Activated naive CD8-positive, alpha-beta T cell treated with anti-CD3 and anti-CD28 coated beads, Interleukin-2, amount 50 U/mL, for 24 hours (primary cell): ENCODE data around the gene TRAF1.

Experiments used
- ATAC-seq: fragments of 150-1000 bp; cut with Tn5 transposase; one replicate; pipeline ENCODE4 v1.10.0; 2021
- DNase-seq: peaks from one replicate; pipeline ENCODE4 v3.0.0; 2021
- H3K27ac Mint-ChIP-seq: one replicate; pipeline ENCODE4 v1.8.0; 2021; ENCODE audit warnings: mild to moderate bottlenecking, mixed read lengths
- H3K27me3 Mint-ChIP-seq: one replicate; pipeline ENCODE4 v1.8.0; 2021; ENCODE audit warnings: mixed read lengths
- H3K36me3 Mint-ChIP-seq: one replicate; pipeline ENCODE4 v1.8.0; 2021; ENCODE audit warnings: low read depth, mixed read lengths
- H3K4me1 Mint-ChIP-seq: one replicate; pipeline ENCODE4 v1.8.0; 2021; ENCODE audit warnings: mixed read lengths
- H3K4me3 Mint-ChIP-seq: one replicate; pipeline ENCODE4 v1.8.0; 2021; ENCODE audit warnings: mild to moderate bottlenecking, moderate library complexity, mixed read lengths
- H3K9me3 Mint-ChIP-seq: one replicate; pipeline ENCODE4 v1.8.0; 2021; ENCODE audit warnings: mixed read lengths

The TRAF1 gene

GRCh38 chr9:120895951-120896350 is 30.6 kb downstream of the TRAF1 start:
- Mint-ChIP-seq H3K9me3 (no peaks in the 10 kb centered on the region), H3K36me3 (peaks cover 16% of the 10 kb centered on the region), H3K27me3 (no peaks in the 10 kb centered on the region), H3K4me3 (no peak overlapping the region), H3K4me1 (peaks cover 93% of the 10 kb centered on the region), H3K27ac (peak overlapping the region; percentile 64)
- no peak for DNase-seq
- no peak for ATAC-seq

DNA sequence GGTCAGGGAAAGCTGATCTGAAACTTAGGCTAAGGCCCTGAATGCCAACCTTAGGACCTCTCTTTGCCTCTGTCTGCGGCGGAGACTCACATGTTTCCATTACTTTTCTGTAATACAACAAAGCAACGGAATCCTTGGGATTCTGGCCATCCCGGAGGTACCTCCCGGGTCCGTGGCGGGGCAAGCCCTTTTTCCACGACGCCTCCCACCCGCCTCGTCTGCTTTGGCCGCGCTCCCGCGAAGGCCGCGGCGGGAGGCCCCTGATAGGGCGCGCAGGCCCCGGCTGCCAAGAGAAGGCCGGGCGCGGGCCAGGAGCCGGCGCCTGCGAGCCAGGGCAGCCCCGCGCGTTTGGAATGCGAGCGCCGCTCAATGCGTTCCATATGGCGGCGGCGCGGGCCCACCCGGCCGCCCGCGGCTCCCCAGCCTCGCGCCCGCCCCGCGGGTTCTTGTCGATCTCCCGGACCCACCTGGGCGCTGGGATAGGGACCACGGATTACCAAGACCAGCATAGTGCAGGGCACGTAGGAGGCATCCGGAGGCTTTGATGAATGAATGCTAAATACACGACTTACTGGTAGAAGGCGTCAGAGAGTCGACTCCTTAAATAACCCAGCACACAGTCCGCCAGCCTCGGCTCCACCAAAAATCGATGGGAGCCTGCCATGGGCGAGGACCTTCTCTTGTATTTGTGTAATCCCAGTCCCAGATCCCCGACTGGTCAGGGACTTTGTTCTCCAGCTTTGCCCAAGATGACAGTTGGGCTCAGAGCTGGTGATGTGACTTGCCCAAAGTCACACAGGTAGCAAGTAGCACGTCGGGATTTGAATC is 32.1 kb downstream of the TRAF1 start:
- Mint-ChIP-seq H3K4me3 (no peak overlapping the region), H3K36me3 (peaks cover 7% of the 10 kb centered on the region), H3K27ac (peak overlapping the region; percentile 92), H3K27me3 (no peaks in the 10 kb centered on the region), H3K4me1 (peaks cover 93% of the 10 kb centered on the region), H3K9me3 (no peaks in the 10 kb centered on the region)
- DNase-seq, result no peak
- ATAC-seq, result no peak

- Mint-ChIP-seq H3K27ac (peak overlapping the region; percentile 92), H3K27me3 (no peaks in the 10 kb centered on the region), H3K4me3 (peak overlapping the region; percentile 73), H3K9me3 (no peaks in the 10 kb centered on the region), H3K4me1 (peaks cover 94% of the 10 kb centered on the region), H3K36me3 (peaks cover 6% of the 10 kb centered on the region)
- DNase-seq (no peak), ATAC-seq (peak; percentile 13)
These were observed 32.8 kb downstream of the TRAF1 start for GRCh38 chr9:120893611-120894307.

- Mint-ChIP-seq H3K27ac (peak overlapping the region; percentile 92), H3K4me1 (peaks cover 94% of the 10 kb centered on the region), H3K9me3 (no peaks in the 10 kb centered on the region), H3K4me3 (peak overlapping the region; percentile 73), H3K36me3 (peaks cover 6% of the 10 kb centered on the region), H3K27me3 (no peaks in the 10 kb centered on the region)
- DNase-seq (peak; percentile 62), ATAC-seq (peak; percentile 51)
These were observed 33.6 kb downstream of the TRAF1 start for GRCh38 chr9:120892748-120893610.

- H3K36me3 Mint-ChIP-seq, result peaks cover 6% of the 10 kb centered on the region
- no peak for DNase-seq
- peaks cover 86% of the 10 kb centered on the region for H3K4me1 Mint-ChIP-seq
- H3K27ac Mint-ChIP-seq, result peak overlapping the region; percentile 92
- peak; percentile 6 for ATAC-seq
- peak overlapping the region; percentile 73 for H3K4me3 Mint-ChIP-seq
- H3K27me3 Mint-ChIP-seq, result no peaks in the 10 kb centered on the region
- H3K9me3 Mint-ChIP-seq, result no peaks in the 10 kb centered on the region
These were observed 34.5 kb downstream of the TRAF1 start for GRCh38 chr9:120891884-120892747.

- H3K27me3 Mint-ChIP-seq, result no peaks in the 10 kb centered on the region
- peak overlapping the region; percentile 92 for H3K27ac Mint-ChIP-seq
- DNase-seq, result peak; percentile 72
- H3K9me3 Mint-ChIP-seq, result no peaks in the 10 kb centered on the region
- H3K4me1 Mint-ChIP-seq, result peaks cover 84% of the 10 kb centered on the region
- peak overlapping the region; percentile 73 for H3K4me3 Mint-ChIP-seq
- peak; percentile 57 for ATAC-seq
- H3K36me3 Mint-ChIP-seq, result no peaks in the 10 kb centered on the region
These were observed 35.2 kb downstream of the TRAF1 start for GRCh38 chr9:120891245-120891883.

DNA sequence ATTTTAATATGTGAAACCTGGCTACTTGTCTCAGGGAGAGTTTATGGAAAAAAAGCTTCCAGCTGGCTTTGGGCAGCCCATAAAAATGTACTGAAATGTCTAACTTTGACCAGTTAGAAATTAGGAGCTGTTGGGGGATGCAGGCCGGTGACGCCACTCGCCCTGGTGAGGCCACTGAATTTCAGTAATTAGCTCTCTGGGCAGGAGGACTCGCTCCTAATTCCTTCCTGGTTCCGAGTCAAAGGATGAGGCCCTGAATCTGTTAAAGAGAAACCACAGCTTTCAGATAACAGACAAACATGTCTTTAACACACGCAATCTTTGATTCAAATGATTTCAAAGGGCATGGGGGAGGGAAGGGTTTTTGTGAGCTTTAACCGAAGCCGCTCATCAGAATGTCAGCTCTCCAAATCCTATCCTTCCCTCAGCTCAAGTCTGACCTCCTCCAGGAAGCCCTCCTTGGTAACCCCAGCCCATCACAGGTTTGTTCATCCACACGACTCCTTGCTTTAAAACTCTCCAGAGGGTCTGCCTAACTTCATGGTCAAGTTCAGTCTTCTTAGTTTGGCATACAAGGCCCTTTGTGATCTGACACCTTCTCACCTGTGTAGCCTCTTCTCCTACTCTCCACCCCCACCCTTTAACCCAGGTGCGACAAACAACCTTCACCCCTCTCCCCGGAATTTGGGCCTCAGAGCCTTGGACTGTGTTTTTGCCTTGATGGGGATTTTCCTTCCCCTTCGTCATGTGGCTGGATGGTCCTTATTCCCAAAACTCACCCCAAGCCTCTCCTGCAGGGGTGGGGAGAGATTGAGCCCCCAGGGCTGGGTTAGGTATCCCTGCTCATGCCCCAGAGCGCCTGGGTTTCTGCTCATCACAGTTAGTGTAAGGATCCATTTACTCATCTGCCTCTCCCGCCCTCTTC is 36.0 kb downstream of the TRAF1 start:
- H3K4me3 Mint-ChIP-seq, result peak overlapping the region; percentile 73
- no peaks in the 10 kb centered on the region for H3K27me3 Mint-ChIP-seq
- ATAC-seq, result peak; percentile 13
- DNase-seq, result no peak
- H3K4me1 Mint-ChIP-seq, result peaks cover 85% of the 10 kb centered on the region
- H3K9me3 Mint-ChIP-seq, result no peaks in the 10 kb centered on the region
- H3K36me3 Mint-ChIP-seq, result no peaks in the 10 kb centered on the region
- peak overlapping the region; percentile 92 for H3K27ac Mint-ChIP-seq

GRCh38 chr9:120889606-120890271 is 36.9 kb downstream of the TRAF1 start:
- peak overlapping the region; percentile 73 for H3K4me3 Mint-ChIP-seq

GRCh38 chr9:120888626-120889025 is 38.0 kb downstream of the TRAF1 start:
- Mint-ChIP-seq H3K4me3 (no peak overlapping the region), H3K4me1 (peaks cover 76% of the 10 kb centered on the region), H3K27me3 (no peaks in the 10 kb centered on the region), H3K9me3 (no peaks in the 10 kb centered on the region), H3K27ac (peak overlapping the region; percentile 92), H3K36me3 (no peaks in the 10 kb centered on the region)
- DNase-seq (no peak), ATAC-seq (no peak)

More at GRCh38 chr9:120889606-120890271, 36.9 kb downstream of the TRAF1 start:
- no peaks in the 10 kb centered on the region for H3K36me3 Mint-ChIP-seq
- H3K9me3 Mint-ChIP-seq, result no peaks in the 10 kb centered on the region
- peak overlapping the region; percentile 92 for H3K27ac Mint-ChIP-seq
- H3K4me1 Mint-ChIP-seq, result peaks cover 77% of the 10 kb centered on the region
- DNase-seq (no peak), ATAC-seq (no peak)
- H3K27me3 Mint-ChIP-seq, result no peaks in the 10 kb centered on the region

GRCh38 chr9:120886490-120886967 is 40.1 kb downstream of the TRAF1 start:
- DNase-seq (no peak), ATAC-seq (no peak)
- H3K36me3 Mint-ChIP-seq, result no peaks in the 10 kb centered on the region
- H3K27me3 Mint-ChIP-seq, result no peaks in the 10 kb centered on the region
- H3K9me3 Mint-ChIP-seq, result no peaks in the 10 kb centered on the region
- no peak overlapping the region for H3K4me3 Mint-ChIP-seq
- H3K27ac Mint-ChIP-seq, result no peak overlapping the region
- peaks cover 74% of the 10 kb centered on the region for H3K4me1 Mint-ChIP-seq

DNA sequence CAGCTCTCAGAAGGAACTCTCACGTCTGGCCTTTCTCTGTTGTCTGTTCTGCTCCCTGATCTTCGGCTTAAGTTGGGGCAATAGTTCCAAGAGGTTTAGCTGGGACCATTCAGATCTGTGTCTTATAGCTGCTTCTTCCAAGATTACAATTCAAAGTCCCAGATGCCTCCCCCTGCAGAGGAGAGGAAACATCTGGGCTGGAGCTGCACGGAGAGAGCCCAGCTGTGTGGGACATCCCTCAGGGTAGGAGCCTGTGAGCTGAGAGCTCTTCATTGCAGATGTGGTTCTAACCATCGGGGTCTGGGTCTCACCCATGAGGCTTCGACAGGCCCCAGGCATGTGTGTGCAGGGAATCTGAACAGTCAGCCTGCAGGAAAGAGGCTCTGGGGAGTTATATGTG is 40.6 kb downstream of the TRAF1 start:
- Mint-ChIP-seq H3K36me3 (no peaks in the 10 kb centered on the region), H3K4me1 (peaks cover 74% of the 10 kb centered on the region), H3K27ac (peak overlapping the region; percentile 41), H3K9me3 (no peaks in the 10 kb centered on the region), H3K27me3 (no peaks in the 10 kb centered on the region), H3K4me3 (no peak overlapping the region)
- no peak for DNase-seq
- ATAC-seq, result no peak

- H3K27ac Mint-ChIP-seq, result peak overlapping the region; percentile 41
- H3K4me3 Mint-ChIP-seq, result no peak overlapping the region
- no peaks in the 10 kb centered on the region for H3K36me3 Mint-ChIP-seq
- DNase-seq, result no peak
- no peak for ATAC-seq
- H3K9me3 Mint-ChIP-seq, result no peaks in the 10 kb centered on the region
- peaks cover 74% of the 10 kb centered on the region for H3K4me1 Mint-ChIP-seq
- H3K27me3 Mint-ChIP-seq, result no peaks in the 10 kb centered on the region
These were observed 41.1 kb downstream of the TRAF1 start for GRCh38 chr9:120885457-120885856.
